Measurements from ENCODE around the gene MSANTD7. TPM values are rescaled to one million over a fixed set of nuclear protein-coding genes. Genes with fewer than 3 reads are reported as not detected.

Gene MSANTD7
- total RNA-seq, 1 experiment from 2014 or later = 17.4 TPM

Other genes with a start within 250 kb of the MSANTD7 start
- 10.1 and 11.3 TPM in 2 replicates for gene FAM107B, start 63.4 kb upstream of the MSANTD7 start, total RNA-seq (2014; rRNA removed; shearing (Covaris generic))
- 0.28 and 2.8 TPM in 2 replicates for gene CDNF, start 269 bp upstream of the MSANTD7 start, total RNA-seq (2014; rRNA removed; shearing (Covaris generic))
- gene HSPA14, start within 50 bp of the MSANTD7 start, total RNA-seq (2014; rRNA removed; shearing (Covaris generic)) = 18.5 and 24.0 TPM in 2 replicates
- 26.8 and 27.6 TPM in 2 replicates for gene SUV39H2, start 40.6 kb downstream of the MSANTD7 start, total RNA-seq (2014; rRNA removed; shearing (Covaris generic))
- 2.1 and 2.8 TPM in 2 replicates for gene DCLRE1C, start 115.8 kb downstream of the MSANTD7 start, total RNA-seq (2014; rRNA removed; shearing (Covaris generic))
- gene MEIG1, start 121.1 kb downstream of the MSANTD7 start, total RNA-seq (2014; rRNA removed; shearing (Covaris generic)) = not detected in 2 replicates
- not detected in 2 replicates for gene OLAH, start 205.6 kb downstream of the MSANTD7 start, total RNA-seq (2014; rRNA removed; shearing (Covaris generic))

Measured in H7 (cell line).